Muscle of back (tissue), 11 donors: Measurements from ENCODE around the gene FAAP20. TPM values are rescaled to one million over a fixed set of nuclear protein-coding genes. Genes with fewer than 3 reads are reported as not detected.

Experiments used
- DNase-seq, 3 donors: peaks; one replicate each; pipeline versions ENCODE4 v3.0.0 to v3.0.0-alpha.2; 2013
- polyA plus RNA-seq, 10 donors: library from polyadenylated mRNA; unstranded; fragments of 120-200 nt; gene quantifications; one replicate each; pipeline ENCODE4 v1.2.1, GENCODE V29; 2013; ENCODE audit not compliant: insufficient read length in 10 of 10

Gene FAAP20
- polyA plus RNA-seq, 10 donors, result 22.3 to 45.9 (median 30.2) TPM

DNA sequence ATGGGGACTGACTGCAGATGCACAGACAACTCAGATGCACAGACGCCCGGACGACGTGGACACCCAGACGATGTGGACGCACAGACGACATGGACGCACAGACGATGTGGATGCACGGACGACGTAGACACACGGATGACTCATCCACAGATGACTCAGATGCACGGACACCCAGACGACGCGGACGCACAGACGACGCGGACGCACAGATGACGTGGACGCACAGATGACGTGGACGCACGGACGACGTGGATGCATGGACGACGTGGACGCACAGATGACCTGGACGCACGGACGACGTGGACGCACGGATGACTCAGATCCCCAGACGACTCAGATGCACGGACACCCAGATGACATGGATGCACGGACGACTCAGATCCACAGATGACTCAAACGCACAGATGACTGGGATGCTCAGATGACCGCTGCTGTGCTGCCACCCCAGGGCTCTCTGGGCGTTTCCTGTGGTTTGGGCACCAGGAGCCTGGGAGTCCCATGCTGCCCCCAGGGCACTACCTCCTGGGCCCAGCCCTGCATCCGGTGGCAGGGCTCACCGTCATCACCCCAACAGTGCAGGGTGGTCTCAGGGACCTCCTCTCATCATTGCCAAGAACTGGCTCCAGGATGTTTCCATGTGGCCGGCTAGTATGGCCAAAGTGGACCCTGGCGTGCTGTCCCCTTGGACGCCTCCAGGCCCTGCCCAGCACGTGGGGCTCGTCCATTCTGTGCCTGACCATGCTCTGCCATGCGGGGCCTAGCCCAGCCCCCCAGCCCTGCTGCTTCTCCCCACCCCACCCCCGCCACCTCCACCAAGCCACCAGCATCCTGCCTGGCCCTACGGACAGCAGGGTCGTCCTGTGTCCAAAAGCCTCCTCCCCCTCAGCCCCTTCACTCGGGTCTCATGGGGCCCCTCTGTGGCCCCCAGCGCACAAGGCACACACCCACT lies 14.0 kb downstream of the FAAP20 start:
- DNase-seq, result no peak

DNA sequence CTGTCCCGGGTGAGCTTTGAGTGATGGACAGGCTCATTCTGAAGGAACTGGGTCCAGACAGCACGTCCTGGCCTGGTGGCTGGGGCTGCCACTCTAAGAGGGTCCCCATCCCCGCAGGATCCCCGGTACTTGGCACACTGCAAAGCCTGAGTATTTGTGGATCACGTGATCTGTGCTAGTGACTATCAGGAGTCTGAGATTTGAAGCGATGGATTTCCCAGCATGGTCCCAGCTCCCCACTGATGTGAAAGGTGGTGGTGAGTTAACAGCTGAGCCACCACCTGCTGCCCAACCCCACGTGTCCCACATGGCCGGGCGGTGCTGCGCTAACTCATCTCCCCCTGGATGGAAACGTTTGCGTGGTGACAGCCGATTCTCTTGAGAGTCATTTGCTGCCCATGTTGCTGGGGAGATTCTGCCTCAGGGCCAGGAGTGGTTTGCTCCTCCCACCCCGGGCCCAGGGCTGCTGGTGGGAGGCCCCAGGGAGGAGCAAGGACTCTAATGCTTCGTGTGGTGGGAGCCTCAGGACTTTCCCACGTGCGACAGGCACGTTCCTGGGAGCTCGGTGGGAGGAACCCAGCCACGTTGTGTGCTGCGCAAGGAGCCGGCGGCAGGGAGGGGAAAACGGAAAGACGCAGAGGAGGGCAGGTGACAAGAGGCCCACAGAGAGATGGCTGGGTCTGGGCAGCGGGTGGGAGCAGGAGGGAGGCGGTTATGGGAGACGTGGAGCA lies 15.1 kb downstream of the FAAP20 start:
- no peak for DNase-seq

DNA sequence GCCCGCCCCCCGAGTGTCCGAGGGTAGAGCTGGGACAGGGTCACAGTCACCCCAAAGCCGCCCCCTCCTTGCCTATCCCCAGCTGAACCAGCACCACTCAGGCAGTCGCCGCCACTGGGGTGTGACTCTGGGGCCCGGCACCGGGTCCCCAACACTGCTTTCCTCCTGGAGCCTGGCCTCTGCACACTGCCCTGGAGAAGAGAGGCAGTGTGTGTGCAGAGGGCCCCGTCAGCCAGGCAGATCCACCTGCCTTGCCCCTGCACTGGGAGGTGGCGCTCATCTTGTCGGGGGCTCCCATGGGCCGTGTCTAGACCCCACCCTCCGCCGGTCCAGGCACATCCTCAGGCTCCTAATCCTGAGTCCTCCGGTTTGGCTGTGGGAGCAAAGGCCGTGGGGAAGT lies 15.7 kb downstream of the FAAP20 start:
- DNase-seq, result no peak

DNA sequence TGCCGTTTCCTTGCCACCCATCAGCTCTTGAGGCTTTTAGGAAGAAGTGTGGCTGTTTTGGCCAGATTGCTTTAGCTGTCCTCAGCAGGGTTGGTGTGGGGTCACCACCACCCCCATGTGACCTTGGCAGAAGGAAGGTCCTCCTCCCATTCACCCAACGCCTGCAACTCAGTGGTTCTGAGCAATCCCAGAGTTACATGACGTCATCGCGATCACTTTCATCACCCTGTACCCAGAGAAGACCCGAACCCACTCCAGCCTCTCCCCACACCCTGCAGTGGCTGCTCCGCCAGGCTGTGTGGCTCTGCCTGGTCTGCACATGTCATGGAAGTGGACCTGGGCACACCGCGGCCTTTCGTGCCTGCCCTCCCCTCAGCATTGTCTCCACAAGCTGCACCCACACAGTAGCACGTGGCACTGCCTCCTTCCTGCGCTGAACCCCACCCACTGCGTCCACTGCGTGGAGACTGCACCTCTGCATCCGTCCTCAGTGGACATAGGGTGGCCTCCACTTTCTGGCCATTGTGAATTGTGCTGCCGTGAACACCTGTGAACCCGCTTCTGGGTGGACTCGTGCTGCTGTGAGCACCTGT lies 16.5 kb downstream of the FAAP20 start:
- DNase-seq, result no peak

DNA sequence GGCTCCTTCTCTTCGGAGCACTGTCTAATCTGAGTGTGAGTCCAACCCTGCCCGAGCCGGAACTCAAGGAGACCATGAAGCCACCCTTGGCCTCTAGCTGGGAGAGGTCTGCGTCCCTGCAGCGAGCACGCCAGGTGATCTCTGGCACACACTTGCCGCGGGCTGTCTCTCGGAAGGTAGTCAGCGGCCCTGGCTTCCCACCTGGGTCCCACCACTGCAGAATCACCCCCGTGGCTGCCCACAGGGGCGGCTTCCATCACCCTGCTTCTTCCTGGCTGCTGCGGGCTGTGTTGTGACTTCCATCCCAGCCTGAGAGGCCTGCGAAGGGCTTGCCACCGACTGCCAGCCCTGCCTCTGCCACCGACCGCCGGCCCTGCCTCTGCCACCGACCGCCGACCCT lies 17.0 kb downstream of the FAAP20 start:
- DNase-seq, result no peak

DNA sequence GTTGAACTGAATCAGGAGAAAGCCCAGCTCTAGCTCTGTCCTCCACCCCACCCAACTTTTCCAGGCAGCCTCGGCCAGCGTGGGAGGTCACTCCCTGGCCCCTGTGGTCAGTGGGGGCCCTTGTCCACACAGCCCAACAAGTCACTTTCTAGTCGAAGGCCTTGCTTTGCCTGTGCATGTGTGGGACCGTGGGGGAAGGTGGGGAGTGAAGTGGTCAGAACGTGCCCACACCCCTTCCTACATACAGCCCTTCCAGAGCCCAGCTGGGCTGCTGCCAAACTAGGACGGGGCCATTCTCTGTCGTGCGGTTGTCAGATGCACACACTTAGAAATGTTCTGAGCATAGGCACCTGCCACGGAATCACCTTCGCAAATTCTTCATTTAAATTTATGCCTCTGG lies 18.0 kb downstream of the FAAP20 start:
- no peak for DNase-seq

DNA sequence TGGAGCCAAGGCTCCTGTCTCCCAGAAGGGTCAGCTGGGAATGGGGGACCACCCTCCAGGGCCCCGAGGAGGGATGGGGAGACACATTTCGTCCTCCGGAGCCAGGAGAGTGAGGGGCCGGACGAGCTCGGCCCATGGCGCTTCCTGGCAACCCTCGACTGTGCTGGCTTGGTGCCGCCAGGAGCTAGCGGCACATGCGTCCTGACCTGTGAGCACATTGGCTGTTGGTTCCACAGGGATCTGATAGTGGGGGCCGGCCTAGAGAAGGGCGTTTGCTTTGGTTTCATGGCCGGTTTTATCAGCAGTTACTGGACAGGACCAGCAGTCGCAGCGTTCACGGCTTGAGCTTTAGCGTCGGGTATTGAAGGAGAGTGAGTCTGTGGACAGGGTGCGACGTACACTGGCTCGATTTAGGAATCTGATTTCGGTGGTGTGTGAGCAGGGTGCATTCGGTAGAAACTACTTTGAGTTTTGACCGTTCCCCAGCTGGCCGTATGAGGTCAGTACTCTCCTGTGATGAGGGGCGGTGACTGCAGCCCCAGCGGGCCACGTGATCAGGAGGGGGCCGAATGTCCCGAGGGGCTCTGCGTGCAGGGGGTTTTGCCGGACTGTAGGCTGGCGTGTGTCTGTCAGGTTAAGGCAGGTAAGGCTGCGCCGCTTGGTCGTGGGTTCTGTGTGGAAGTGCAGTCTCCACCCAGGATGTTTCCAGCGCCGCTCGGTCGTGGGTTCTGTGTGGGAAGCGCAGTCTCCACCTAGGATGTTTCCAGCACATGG lies 18.7 kb downstream of the FAAP20 start:
- DNase-seq, result no peak

DNA sequence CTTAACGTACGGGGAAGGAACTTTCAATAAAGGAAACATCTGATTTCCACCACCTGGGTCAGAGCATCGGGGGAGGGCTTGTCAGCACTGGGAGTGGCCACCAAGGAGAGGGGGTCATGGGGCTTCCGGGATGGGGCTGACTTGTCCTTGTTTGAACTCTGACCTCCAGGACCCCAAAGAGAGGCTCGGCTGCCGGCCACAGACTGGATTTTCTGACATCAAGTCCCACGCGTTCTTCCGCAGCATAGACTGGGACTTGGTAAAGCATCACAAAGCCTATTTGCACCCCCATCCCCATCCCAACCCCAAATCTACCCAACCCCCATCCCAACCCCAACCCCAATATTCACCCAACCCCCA lies 19.5 kb downstream of the FAAP20 start:
- DNase-seq, result no peak

DNA sequence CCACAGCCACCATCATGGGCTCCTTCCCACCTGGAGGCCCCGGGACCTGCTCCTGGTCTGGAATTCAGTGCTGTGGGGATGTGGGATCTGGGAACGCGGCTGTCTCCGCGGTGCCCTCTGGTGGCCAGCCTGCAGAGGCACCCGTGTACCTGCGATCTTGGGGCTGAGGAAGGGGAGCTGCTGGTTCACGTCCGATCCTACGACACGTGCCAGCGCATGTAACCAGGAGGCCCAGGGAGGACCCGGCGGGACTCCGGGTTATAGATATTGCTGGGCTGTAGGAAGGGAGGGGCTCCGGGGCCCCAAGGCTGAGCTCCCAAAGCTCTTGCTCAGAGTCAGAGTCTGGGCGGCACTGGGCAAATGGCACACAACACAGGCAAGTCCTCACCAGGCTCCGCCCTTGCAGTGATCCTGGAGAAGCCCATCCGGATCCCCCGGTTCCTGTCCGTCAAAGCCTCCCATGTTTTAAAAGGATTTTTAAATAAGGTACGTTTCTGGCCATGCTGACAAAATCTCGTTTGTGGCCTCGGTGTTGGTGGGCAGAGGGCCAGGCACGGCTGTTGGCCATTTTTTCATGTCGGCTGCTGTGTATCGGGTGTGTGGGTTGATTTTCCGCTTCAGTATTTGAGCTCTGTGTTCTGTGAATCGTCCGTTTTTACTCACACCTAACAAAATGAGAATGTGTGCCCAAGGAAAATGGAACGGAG lies 20.1 kb downstream of the FAAP20 start:
- peak in 2 of 3 donors; percentile 75 to 90 for DNase-seq

DNA sequence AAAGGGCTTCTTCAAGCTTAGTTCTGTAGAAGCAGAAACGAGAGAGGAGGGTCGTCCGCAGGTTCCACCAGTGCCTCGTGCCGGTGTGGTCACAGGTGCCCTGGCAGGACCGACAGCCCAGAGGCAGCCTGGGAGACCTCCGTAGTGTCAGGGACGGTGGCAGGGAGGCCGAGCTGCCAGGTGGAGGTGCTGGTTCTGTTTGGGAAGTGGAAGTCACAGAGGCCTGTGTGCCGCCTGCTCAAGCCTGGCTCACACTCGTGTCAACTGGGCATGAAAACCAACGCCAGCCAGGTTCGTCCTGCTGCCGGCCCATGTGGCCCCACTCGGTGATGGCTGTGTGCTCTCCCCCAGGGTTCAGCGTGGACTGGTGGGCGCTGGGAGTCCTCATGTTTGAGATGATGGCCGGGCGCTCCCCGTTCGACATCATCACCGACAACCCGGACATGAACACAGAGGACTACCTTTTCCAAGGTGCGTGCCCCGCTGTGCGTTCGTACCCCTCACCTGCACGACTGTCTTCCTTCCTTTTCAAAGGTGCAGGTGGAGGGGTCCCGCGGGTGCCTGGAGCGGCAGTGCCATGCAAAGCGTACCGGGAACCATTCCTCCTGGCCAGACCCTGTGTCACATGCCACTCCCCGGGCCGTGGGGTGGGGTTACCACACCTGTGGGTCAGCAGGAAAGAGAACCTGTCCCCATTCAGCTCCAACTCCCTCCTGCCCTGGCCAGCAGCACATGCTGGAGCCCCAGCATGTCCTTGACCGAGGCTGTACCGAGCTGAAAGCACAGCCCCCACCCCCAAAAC lies 20.8 kb downstream of the FAAP20 start:
- no peak for DNase-seq

DNA sequence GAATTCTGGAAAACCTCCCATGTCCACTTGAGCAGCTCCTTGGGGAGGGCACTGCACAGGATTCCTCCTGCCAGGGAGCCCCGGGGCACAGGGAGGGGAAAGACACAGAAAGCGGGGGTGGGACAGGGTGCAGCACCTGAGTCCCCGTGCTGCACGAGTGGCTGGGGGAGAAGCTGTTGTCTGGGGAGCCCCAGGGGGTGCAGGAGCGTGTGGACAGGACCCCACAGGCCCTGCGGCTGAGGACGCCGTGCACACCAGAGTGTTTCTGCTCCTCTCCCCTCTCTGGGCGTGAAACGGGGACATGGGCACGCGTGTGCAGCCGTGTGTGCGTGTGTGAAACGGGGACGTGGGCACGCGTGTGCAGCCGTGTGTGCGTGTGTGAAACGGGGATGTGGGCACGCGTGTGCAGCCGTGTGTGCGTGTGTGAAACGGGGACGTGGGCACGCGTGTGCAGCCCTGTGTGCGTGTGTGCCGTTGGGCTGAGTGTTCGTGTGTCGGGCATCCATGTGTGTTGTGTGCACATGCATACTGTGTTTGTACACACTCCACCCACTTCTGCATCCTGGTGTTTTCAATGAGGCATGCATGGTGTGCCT lies 21.9 kb downstream of the FAAP20 start:
- no peak for DNase-seq

DNA sequence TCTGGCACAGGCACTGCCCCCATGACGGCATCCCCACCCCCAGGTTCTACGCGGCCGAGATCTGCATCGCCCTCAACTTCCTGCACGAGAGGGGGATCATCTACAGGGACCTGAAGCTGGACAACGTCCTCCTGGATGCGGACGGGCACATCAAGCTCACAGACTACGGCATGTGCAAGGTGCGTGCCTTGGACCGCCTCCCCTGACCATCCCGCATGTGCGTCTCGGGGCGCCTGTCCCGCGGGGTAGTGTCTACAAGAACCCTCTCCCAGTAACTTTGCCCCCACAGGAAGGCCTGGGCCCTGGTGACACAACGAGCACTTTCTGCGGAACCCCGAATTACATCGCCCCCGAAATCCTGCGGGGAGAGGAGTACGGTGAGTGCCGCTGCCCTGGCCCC lies 22.6 kb downstream of the FAAP20 start:
- DNase-seq, result no peak

DNA sequence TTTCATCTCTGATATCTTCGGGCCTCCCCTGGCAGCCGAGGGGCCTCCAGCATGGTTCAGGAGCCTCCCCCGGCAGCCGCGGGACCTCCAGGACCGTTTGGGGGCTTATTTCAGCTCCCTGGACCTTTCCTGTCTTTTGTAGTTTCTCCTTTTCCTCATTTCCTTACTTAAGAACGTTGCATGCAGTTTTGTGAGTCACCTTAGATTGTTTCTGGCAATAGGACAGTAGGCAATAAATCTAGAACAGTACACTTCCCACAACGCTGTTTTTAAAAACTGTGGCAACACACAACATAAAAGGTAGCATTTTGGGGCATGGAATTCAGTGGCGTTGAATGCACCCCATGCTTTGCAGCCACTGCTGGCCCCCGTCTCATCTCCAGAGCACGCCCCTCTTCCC lies 24.4 kb downstream of the FAAP20 start:
- no peak for DNase-seq

DNA sequence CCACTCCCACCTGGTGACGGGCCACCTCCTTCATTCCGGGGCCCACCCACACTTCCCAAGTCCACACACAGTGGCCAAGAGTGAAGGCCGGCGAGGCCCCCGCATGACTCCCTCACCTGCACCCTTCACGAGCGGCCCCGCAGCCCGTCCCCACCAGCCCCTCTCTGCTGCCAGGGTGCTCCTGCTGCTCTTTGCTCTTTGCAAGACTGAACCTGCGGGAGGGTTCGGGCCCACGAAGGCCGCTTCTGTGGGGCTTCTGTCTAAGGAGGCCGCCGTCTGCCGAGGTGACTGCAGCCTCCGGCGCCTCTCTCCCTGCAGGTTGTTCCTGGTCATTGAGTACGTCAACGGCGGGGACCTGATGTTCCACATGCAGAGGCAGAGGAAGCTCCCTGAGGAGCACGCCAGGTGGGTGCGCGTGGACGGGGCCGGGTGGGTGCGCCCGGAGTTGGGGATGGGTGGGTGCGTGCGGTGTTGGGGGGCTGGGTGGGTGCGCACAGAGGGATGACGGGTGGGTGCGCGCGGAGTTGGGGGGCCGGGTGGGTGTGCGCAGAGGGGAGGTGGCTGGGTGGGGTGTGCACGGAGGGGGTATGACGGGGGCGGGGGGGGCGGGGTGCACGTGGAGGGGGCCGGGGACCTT lies 25.3 kb downstream of the FAAP20 start:
- no peak for DNase-seq

DNA sequence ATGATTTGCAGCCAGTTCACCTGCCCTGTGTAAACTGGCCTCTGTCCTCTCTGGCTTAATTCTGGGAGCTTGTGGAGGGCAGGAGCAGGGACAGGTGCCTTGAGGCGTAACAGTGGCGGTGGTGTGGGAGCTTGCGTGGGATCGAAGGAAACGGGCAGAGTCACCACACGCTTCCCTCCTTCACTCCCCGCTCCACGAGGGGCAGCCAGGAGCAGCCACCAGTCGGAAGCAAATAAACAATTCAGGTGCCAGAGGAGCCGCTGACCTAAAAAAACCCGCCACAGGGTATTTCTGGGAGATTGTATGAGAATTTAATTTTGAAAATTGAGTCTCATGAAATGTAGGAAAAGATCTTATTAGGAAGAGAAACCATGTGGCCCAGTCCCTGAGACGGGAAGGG lies 26.0 kb downstream of the FAAP20 start:
- DNase-seq, result no peak

DNA sequence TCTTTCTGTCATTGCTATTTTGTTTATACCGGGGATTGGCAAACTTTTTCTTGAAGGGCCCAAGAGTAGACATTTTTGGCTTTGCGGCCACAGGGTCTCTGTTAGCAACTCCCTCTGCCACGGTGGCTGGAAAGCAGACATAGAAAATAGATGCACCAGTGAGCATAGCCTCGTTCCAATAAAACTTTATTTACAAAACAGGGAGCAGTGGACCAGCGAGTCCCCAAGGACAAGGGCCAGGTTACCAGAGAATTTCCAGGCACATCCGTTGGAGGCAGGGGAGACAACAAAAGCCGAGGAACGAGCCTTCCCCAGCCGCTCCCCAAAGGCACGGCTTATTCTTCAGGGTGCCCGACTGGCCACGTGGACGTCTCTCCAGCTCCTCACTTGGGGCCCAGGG lies 26.5 kb downstream of the FAAP20 start:
- no peak for DNase-seq

DNA sequence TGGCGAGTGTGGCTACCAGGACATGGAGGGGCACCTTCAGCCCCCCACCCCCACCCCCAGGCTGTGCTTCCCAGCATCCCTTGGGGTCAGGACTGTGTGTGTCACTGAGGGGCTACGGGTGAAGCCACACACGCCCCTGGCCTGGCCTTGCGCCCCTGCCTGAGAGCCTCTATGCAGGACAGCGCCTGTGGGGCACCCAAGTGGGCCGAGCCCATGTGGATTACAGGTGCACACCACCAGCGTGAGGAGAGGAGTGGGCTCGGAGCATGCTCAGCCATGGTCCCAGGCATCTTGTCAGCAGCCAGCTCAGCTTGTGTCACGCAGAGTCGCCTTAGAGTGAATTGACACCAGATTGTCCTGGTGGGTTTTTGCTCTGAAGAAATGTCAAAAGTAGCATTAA lies 27.9 kb downstream of the FAAP20 start:
- DNase-seq, result no peak

DNA sequence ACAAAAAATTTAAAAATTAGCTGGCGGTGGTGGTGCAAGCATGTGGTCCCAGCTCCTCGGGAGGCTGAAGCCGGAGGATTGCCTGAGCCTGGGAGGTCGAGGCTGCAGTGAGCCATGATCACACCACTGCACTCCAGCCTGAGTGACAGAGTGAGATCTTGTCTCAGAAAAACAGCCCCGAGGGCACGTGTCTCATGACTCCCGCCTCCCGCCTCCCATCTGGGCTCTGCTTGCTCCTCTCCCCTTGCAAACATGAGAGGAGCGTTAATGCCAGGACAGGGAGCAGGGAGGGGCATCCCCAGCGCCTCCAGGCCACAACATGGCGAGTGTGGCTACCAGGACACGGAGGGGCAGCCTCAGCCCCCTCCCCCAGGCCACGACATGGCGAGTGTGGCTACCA lies 28.3 kb downstream of the FAAP20 start:
- no peak for DNase-seq

DNA sequence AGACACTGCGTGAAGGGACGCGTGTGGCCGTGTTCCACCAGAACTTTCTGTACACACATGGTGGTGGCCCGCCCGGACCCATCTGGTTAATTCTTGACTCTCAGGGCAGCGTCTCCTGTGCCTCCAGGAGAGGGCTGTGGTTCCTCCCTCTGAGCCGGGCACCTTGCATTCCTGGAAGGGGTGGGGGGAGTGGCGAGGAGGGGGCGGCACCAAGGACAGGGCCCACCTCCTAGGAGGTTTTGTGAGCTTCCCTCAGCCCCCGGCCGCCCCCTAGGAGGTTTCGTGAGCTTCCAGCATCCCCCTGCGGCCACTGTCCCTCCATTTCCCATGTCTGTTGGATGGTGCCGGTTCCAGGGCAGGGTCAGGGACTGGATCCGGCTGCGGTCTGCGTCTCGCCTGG lies 28.9 kb downstream of the FAAP20 start:
- DNase-seq, result no peak

DNA sequence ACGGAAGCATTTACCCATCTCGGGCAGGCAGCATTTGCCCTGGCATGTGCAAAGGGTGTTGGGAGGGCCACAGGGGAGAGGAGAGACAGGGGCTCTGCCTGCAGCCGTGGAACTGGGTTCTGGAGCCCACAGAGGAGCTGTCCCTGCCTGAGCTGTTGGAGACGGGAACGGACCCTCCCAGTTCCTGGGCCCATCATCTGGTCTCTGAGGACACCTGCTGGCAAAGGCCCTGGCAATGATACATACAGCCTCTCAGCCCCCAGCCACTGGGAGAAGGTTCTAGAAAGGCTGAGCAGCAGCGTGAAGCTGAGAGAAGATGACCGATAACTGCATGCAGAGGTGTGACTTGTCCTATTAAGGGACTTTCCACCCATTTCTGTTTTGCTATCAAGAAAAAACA lies 31.4 kb downstream of the FAAP20 start:
- DNase-seq, result no peak
